GM13977 (cell line): ENCODE measurements around the gene LUZP2.

Source experiments
- DNase-seq: peaks from one replicate; pipeline ENCODE4 v3.0.0; 2012; ENCODE audit warnings: low spot score
- in situ Hi-C: fragments of 300-500 bp; cut with MboI; formaldehyde crosslinking; loops from one replicate; pipeline ENCODE4 v1.12.0; 2022; ENCODE audit warnings: low sequenced_read_pairs, low pct_unique_long_range_greater_than_20kb, mixed read lengths, inconsistent platforms; ENCODE audit not compliant: unreplicated experiment
- TF ChIP-seq, protein P1 (sequence below): IDR thresholded peaks from 2 replicates; pipeline ENCODE4 v1.5.1; 2012; ENCODE audit warnings: mild to moderate bottlenecking, control low read depth; ENCODE audit not compliant: insufficient read depth; ENCODE audit errors: extremely low read depth, missing control alignments

Gene LUZP2

DNA sequence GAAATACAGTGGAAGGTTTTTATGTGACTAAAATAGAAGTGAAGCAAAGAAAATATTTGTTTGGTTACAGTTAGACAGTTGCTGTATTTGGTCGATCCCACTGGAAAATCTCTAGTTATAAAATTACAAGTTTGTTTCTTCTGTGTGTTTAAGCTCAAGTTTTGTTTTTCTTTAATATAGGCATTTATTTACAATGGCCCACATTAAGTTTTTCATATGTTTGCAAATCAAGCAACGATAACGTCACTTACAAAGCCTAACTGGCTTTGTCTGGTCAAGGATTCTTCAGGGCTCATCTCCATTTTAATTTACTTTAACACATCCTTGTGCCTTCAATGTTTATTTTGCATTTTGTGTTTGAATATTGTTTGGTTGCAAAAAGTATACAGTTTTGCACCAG, 270.6 kb downstream of the LUZP2 start:
- in situ Hi-C loops = no loop called here
- DNase-seq = no peak
- TF ChIP-seq, protein P1, sequence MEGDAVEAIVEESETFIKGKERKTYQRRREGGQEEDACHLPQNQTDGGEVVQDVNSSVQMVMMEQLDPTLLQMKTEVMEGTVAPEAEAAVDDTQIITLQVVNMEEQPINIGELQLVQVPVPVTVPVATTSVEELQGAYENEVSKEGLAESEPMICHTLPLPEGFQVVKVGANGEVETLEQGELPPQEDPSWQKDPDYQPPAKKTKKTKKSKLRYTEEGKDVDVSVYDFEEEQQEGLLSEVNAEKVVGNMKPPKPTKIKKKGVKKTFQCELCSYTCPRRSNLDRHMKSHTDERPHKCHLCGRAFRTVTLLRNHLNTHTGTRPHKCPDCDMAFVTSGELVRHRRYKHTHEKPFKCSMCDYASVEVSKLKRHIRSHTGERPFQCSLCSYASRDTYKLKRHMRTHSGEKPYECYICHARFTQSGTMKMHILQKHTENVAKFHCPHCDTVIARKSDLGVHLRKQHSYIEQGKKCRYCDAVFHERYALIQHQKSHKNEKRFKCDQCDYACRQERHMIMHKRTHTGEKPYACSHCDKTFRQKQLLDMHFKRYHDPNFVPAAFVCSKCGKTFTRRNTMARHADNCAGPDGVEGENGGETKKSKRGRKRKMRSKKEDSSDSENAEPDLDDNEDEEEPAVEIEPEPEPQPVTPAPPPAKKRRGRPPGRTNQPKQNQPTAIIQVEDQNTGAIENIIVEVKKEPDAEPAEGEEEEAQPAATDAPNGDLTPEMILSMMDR = no peak

DNA sequence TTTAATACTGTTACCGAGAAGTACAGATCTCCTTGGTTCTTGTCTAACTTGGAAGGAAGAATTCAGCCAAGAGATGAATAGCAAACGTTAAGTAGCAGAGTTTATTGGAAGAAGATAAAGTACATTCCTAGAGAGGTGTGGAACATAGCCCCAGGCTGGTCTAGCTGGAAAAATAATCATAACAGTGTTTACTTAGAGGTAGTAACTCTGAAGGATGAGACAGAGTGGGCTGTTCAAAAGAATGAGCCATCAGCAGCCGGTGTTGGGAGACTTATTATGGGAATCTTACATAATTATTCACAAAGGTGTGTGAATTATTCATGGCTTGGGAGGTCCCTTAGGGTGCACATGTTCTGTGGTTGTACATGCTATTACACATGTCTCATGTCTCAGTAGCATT, 276.5 kb downstream of the LUZP2 start:
- TF ChIP-seq, protein P1 = no peak
- no peak for DNase-seq
- in situ Hi-C loops = no loop called here

DNA sequence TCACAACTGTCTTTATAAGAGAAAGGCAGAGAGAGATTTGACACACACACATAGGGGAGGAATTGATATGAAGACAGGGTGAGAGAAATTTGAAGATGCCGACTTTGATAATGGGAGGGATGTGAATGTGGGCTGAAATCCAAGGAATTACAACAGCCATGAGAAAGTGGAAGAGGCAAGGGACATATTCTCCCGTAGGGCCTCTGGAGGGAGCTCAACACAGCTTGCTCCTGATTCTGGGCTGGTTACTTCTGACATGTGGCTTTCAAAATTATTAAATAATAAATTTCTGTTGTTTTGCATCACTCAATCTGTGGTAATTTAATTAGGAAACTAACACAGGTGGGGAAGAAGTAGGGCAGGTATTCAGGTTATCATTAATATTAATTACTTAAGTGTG, 282.9 kb downstream of the LUZP2 start:
- TF ChIP-seq, protein P1 = no peak

DNA sequence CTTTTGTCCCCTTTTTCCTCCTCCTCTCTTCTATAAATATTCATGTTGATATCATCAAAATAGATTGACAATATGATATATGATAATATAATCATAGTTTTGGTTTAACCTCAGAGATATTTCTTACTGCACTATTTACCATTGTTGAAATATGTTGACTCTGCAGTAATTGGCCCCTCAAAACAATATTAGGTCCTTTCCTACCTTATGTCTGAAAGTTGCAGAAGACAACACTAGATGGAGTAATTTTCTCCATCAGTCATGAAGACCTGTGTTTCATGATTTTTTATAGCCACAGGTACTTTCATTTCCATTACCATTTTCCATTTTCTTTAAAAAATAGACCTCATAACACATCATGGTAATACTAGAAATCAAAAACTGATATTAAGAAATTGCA, 284.4 kb downstream of the LUZP2 start:
- in situ Hi-C loops = no loop called here
- no peak for DNase-seq
- TF ChIP-seq, protein P1 = peak; percentile 6

More for the DNA sequence above, 282.9 kb downstream of the LUZP2 start:
- no peak for DNase-seq
- in situ Hi-C loops = no loop called here

DNA sequence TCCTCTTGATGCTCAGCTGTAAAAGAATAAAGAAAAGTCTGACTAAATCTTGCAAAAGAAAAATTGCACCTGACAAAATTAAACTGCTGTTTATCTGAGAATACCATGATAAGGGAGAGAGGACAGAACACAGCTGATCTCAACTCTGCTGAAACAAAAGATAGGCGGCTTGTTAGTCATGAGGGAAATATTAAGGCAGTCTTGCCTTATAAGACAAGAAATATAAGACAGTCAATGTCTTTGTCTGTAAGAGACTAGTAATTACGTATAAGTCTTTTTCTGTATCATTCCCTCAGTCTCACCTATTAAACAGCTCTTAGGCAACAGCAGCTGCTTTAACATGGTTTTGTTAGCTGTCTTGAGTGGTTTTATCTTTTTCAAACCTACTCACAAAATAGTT, 296.6 kb downstream of the LUZP2 start:
- TF ChIP-seq, protein P1 = no peak
- in situ Hi-C loops = no loop called here
- no peak for DNase-seq

DNA sequence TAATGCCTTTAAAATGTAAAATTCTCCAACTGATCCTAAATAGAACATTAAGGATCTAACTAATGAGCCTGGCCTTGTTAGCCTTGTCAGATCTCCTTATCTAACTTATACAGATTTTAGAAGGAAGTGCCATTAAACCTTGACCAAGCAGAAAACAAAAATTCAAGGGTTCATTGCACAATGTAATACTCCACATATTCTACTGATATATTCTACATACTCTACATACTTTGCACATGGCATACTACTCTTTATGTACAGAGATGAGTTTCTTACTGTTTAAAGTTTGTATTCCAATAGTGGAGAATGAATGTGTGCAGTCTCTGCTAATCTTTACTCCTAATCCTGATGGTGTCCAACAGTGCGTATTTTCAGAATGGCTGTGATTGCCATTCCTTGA, 297.2 kb downstream of the LUZP2 start:
- DNase-seq = no peak
- TF ChIP-seq, protein P1 = no peak
- in situ Hi-C loops = no loop called here

DNA sequence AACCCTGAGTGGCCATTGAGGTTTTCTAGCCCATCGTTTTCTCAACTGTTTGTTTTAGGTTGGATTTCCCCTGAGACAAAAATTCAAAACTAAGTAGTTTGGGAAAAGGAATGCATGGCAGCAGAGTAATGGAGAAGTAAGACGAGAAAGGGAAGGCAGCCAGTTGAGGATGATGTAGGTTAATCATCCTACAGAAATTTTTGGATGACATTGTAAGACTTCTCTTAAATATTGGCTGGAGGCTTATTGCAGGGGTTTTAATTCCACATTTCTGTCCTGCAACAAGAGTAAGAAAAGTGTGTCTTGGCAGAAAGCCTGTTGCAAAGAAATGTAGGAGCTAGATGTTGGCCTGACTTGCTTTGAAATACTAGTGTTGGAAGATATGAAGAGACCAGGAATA, 308.8 kb downstream of the LUZP2 start:
- in situ Hi-C loops = no loop called here
- no peak for DNase-seq
- TF ChIP-seq, protein P1 = no peak
